H1 (cell line): Measurements from ENCODE around the gene ITPK1.

Experiments
- BRCA1 ChIP-seq: IDR thresholded peaks from 2 replicates; pipeline ENCODE4 v1.6.1; 2012; ENCODE audit warnings: low read depth, low read length, improper control_type of control experiment
- EGR1 ChIP-seq: IDR thresholded peaks from 2 replicates; pipeline ENCODE4 v1.6.1; 2011; ENCODE audit warnings: low read depth, low read length, borderline replicate concordance
- EZH2 ChIP-seq: fragments of 200-600 bp; sonication (generic); IDR thresholded peaks from 2 replicates; pipeline ENCODE4 v1.7.1; 2012; ENCODE audit warnings: low read depth, mild to moderate bottlenecking, moderate library complexity, low read length, inconsistent platforms; ENCODE audit not compliant: severe bottlenecking
- MAFK ChIP-seq: IDR thresholded peaks from 2 replicates; pipeline ENCODE4 v1.6.1; 2012; ENCODE audit warnings: low read depth, mild to moderate bottlenecking, improper control_type of control experiment, low read length
- MAX ChIP-seq: IDR thresholded peaks from 2 replicates; pipeline ENCODE4 v1.6.1; 2012; ENCODE audit warnings: inconsistent platforms
- POLR2AphosphoS5 ChIP-seq: IDR thresholded peaks from 2 replicates; pipeline ENCODE4 v1.6.1; 2011; ENCODE audit warnings: low read depth, low read length
- ZNF274 ChIP-seq: IDR thresholded peaks from 2 replicates; pipeline ENCODE4 v1.7.0; 2012; ENCODE audit warnings: low read length, borderline replicate concordance; ENCODE audit errors: extremely low read depth
- TF ChIP-seq, protein P1 (sequence below), 3 experiments: IDR thresholded peaks; 1 replicate in 2 of 3; 2 replicates in 1 of 3; pipeline versions ENCODE4 v1.5.1 to v1.6.1; 2011; ENCODE audit warnings: low read length in 3 of 3, mild to moderate bottlenecking in 3 of 3, inconsistent platforms in 2 of 3, low read depth in 1 of 3, moderate library complexity in 1 of 3; ENCODE audit not compliant: insufficient read depth in 1 of 3; ENCODE audit errors: control extremely low read depth in 1 of 3

- no peak for TF ChIP-seq ZNF274
- no peak for TF ChIP-seq MAX
- TF ChIP-seq MAFK = no peak
- no peak for TF ChIP-seq EZH2
- TF ChIP-seq, protein P1, sequence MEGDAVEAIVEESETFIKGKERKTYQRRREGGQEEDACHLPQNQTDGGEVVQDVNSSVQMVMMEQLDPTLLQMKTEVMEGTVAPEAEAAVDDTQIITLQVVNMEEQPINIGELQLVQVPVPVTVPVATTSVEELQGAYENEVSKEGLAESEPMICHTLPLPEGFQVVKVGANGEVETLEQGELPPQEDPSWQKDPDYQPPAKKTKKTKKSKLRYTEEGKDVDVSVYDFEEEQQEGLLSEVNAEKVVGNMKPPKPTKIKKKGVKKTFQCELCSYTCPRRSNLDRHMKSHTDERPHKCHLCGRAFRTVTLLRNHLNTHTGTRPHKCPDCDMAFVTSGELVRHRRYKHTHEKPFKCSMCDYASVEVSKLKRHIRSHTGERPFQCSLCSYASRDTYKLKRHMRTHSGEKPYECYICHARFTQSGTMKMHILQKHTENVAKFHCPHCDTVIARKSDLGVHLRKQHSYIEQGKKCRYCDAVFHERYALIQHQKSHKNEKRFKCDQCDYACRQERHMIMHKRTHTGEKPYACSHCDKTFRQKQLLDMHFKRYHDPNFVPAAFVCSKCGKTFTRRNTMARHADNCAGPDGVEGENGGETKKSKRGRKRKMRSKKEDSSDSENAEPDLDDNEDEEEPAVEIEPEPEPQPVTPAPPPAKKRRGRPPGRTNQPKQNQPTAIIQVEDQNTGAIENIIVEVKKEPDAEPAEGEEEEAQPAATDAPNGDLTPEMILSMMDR (IDR thresholded peaks at IDR 0.05; ENCODE audit: control extremely low read depth in 1 of 3, insufficient read depth in 1 of 3, low read depth in 1 of 3, low read length in 3 of 3) = peak; percentile 40 to 72 (median 67)
- no peak for TF ChIP-seq EGR1
- TF ChIP-seq POLR2AphosphoS5 = no peak
- TF ChIP-seq BRCA1 = no peak
Observed at GRCh38 chr14:93104961-93105360, 10.8 kb downstream of the ITPK1 start.
